HCEC 1CT (cell line): ENCODE measurements around the gene CRCP.
A peak's percentile ranks its signal among the peaks of the same experiment; 100 is the strongest.
"Not testable (repeated sequence)": the region's sequence is repeated elsewhere in the genome, so short reads cannot be mapped to it uniquely, and the experiment has no call there.

ENCODE experiments used
- DNase-seq: peaks from one replicate; pipeline ENCODE4 v3.0.0-alpha.2; 2017

The CRCP gene

GRCh38 chr7:66114743-66115649, at the start of gene CRCP:
TSS of gene CRCP (plus strand) at chr7:66114847. CDS start at chr7:66114963, 116 bp downstream.
- DNase-seq: peak; percentile 75

- no peak for DNase-seq
Observed at GRCh38 chr7:66069732-66070131, 44.9 kb upstream of the CRCP start.

- DNase-seq: no peak
Observed at GRCh38 chr7:66070222-66070621, 44.4 kb upstream of the CRCP start.

- not testable (repeated sequence) for DNase-seq
Observed at GRCh38 chr7:66072208-66072607, 42.4 kb upstream of the CRCP start.

GRCh38 chr7:66075590-66076461, 38.8 kb upstream of the CRCP start, which contains the start of gene ASL:
TSS of gene ASL (plus strand) at chr7:66075819. CDS start at chr7:66076082, 263 bp downstream.
- peak; percentile 90 for DNase-seq

GRCh38 chr7:66076462-66077329, 38.0 kb upstream of the CRCP start:
- no peak for DNase-seq

GRCh38 chr7:66078067-66078466, 36.6 kb upstream of the CRCP start:
- DNase-seq: no peak

GRCh38 chr7:66082083-66082482, 32.6 kb upstream of the CRCP start:
- no peak for DNase-seq

- no peak for DNase-seq
Observed at GRCh38 chr7:66082886-66083415, 31.7 kb upstream of the CRCP start.

GRCh38 chr7:66083677-66084076, 31.0 kb upstream of the CRCP start:
- no peak for DNase-seq

GRCh38 chr7:66088861-66089838, 25.5 kb upstream of the CRCP start:
- no peak for DNase-seq

- DNase-seq: no peak
Observed at GRCh38 chr7:66092654-66093053, 22.0 kb upstream of the CRCP start.

- DNase-seq: no peak
Observed at GRCh38 chr7:66095010-66095409, 19.6 kb upstream of the CRCP start.

- peak; percentile 55 for DNase-seq
Observed at GRCh38 chr7:66099232-66099550, 15.5 kb upstream of the CRCP start.

GRCh38 chr7:66099551-66100407, 14.9 kb upstream of the CRCP start:
- DNase-seq: peak; percentile 86

- DNase-seq: no peak
Observed at GRCh38 chr7:66100408-66101050, 14.1 kb upstream of the CRCP start.

- not testable (repeated sequence) for DNase-seq
Observed at GRCh38 chr7:66102168-66102567, 12.5 kb upstream of the CRCP start.

- DNase-seq: peak; percentile 71
Observed at GRCh38 chr7:66103994-66104393, 10.7 kb upstream of the CRCP start.

GRCh38 chr7:66105263-66105748, 9.3 kb upstream of the CRCP start:
- no peak for DNase-seq
